Mucosa of stomach (tissue), 1 donor: ENCODE results near the gene RPS21.

Source experiments
- H3K27me3 ChIP-seq: one replicate; pipeline ENCODE4 v1.7.0; 2013; ENCODE audit warnings: mild to moderate bottlenecking, low read length; ENCODE audit not compliant: control insufficient read depth, insufficient read depth
- H3K36me3 ChIP-seq: one replicate; pipeline ENCODE4 v1.7.0; 2013; ENCODE audit warnings: low read length; ENCODE audit not compliant: control insufficient read depth, insufficient read depth
- H3K4me1 ChIP-seq: one replicate; pipeline ENCODE4 v1.7.0; 2013; ENCODE audit warnings: mild to moderate bottlenecking, low read length; ENCODE audit not compliant: control insufficient read depth, insufficient read depth
- H3K4me3 ChIP-seq: one replicate; pipeline ENCODE4 v1.7.0; 2013; ENCODE audit warnings: low read length
- H3K9ac ChIP-seq: one replicate; pipeline ENCODE4 v1.7.0; 2013; ENCODE audit warnings: mild to moderate bottlenecking, low read length, moderate library complexity
- H3K9me3 ChIP-seq: one replicate; pipeline ENCODE4 v1.7.0; 2013; ENCODE audit warnings: mild to moderate bottlenecking, low read length, moderate library complexity; ENCODE audit not compliant: control insufficient read depth
- donor health status: Pancreatic carcinoma.

Gene RPS21

GRCh38 chr20:62349556-62350097 lies 37.3 kb upstream of the RPS21 start:
- H3K9ac ChIP-seq, result no peak overlapping the region
- peaks cover 15% of the 10 kb centered on the region for H3K4me1 ChIP-seq
- H3K27me3 ChIP-seq, result no peaks in the 10 kb centered on the region
- no peaks in the 10 kb centered on the region for H3K36me3 ChIP-seq
- no peaks in the 10 kb centered on the region for H3K9me3 ChIP-seq
- H3K4me3 ChIP-seq, result no peak overlapping the region

- H3K4me1 ChIP-seq, result peaks cover 20% of the 10 kb centered on the region
- H3K27me3 ChIP-seq, result no peaks in the 10 kb centered on the region
- no peaks in the 10 kb centered on the region for H3K36me3 ChIP-seq
Measured at GRCh38 chr20:62350098-62350628, 36.7 kb upstream of the RPS21 start.

GRCh38 chr20:62350629-62351422 lies 36.1 kb upstream of the RPS21 start:
- Histone ChIP-seq H3K27me3 (no peaks in the 10 kb centered on the region), H3K4me1 (peaks cover 27% of the 10 kb centered on the region), H3K36me3 (no peaks in the 10 kb centered on the region), H3K4me3 (no peak overlapping the region), H3K9ac (peak overlapping the region; percentile 3), H3K9me3 (no peaks in the 10 kb centered on the region)

More at GRCh38 chr20:62350098-62350628, 36.7 kb upstream of the RPS21 start:
- Histone ChIP-seq H3K9ac (peak overlapping the region; percentile 3), H3K9me3 (no peaks in the 10 kb centered on the region), H3K4me3 (no peak overlapping the region)

GRCh38 chr20:62351469-62352401 lies 35.2 kb upstream of the RPS21 start:
- Histone ChIP-seq H3K36me3 (no peaks in the 10 kb centered on the region), H3K4me3 (no peak overlapping the region), H3K9ac (no peak overlapping the region), H3K4me1 (peaks cover 33% of the 10 kb centered on the region), H3K9me3 (no peaks in the 10 kb centered on the region), H3K27me3 (no peaks in the 10 kb centered on the region)

- H3K27me3 ChIP-seq, result no peaks in the 10 kb centered on the region
- no peaks in the 10 kb centered on the region for H3K9me3 ChIP-seq
- H3K9ac ChIP-seq, result no peak overlapping the region
- H3K36me3 ChIP-seq, result no peaks in the 10 kb centered on the region
- peaks cover 42% of the 10 kb centered on the region for H3K4me1 ChIP-seq
- H3K4me3 ChIP-seq, result no peak overlapping the region
Measured at GRCh38 chr20:62352402-62353288, 34.3 kb upstream of the RPS21 start.

- H3K9ac ChIP-seq, result no peak overlapping the region
- no peak overlapping the region for H3K4me3 ChIP-seq
- no peaks in the 10 kb centered on the region for H3K36me3 ChIP-seq
Measured at GRCh38 chr20:62353289-62354030, 33.4 kb upstream of the RPS21 start.

GRCh38 chr20:62354031-62354808 lies 32.7 kb upstream of the RPS21 start:
- H3K4me1 ChIP-seq, result peaks cover 57% of the 10 kb centered on the region
- H3K9ac ChIP-seq, result no peak overlapping the region
- H3K27me3 ChIP-seq, result no peaks in the 10 kb centered on the region
- no peaks in the 10 kb centered on the region for H3K9me3 ChIP-seq
- no peaks in the 10 kb centered on the region for H3K36me3 ChIP-seq
- H3K4me3 ChIP-seq, result no peak overlapping the region

More at GRCh38 chr20:62353289-62354030, 33.4 kb upstream of the RPS21 start:
- Histone ChIP-seq H3K4me1 (peaks cover 50% of the 10 kb centered on the region), H3K9me3 (no peaks in the 10 kb centered on the region), H3K27me3 (no peaks in the 10 kb centered on the region)

- Histone ChIP-seq H3K4me1 (peaks cover 60% of the 10 kb centered on the region), H3K27me3 (no peaks in the 10 kb centered on the region), H3K9me3 (no peaks in the 10 kb centered on the region), H3K4me3 (no peak overlapping the region), H3K36me3 (no peaks in the 10 kb centered on the region), H3K9ac (peak overlapping the region; percentile 56)
Measured at GRCh38 chr20:62354811-62355341, 32.0 kb upstream of the RPS21 start.

- Histone ChIP-seq H3K9ac (peak overlapping the region; percentile 56), H3K36me3 (no peaks in the 10 kb centered on the region), H3K4me1 (peaks cover 54% of the 10 kb centered on the region), H3K27me3 (no peaks in the 10 kb centered on the region), H3K9me3 (no peaks in the 10 kb centered on the region), H3K4me3 (no peak overlapping the region)
Measured at GRCh38 chr20:62355516-62355877, 31.4 kb upstream of the RPS21 start.

GRCh38 chr20:62355878-62356588 lies 30.9 kb upstream of the RPS21 start:
- H3K9me3 ChIP-seq, result no peaks in the 10 kb centered on the region
- H3K4me3 ChIP-seq, result no peak overlapping the region
- no peaks in the 10 kb centered on the region for H3K27me3 ChIP-seq
- no peaks in the 10 kb centered on the region for H3K36me3 ChIP-seq
- H3K4me1 ChIP-seq, result peaks cover 53% of the 10 kb centered on the region
- H3K9ac ChIP-seq, result peak overlapping the region; percentile 56
